GM18868 (cell line): ENCODE results near the gene KIF20B.
A peak's percentile ranks its signal among the peaks of the same experiment; 100 is the strongest.

ENCODE experiments used
- ATAC-seq: cut with Tn5 transposase; IDR thresholded peaks from one replicate; pipeline ENCODE4 v1.9.1; 2021; ENCODE audit warnings: mild to moderate bottlenecking, moderate library complexity; ENCODE audit not compliant: unreplicated experiment

The KIF20B gene

GRCh38 chr10:89701242-89702120 lies at the start of gene KIF20B:
KIF20B (plus strand) TSS chr10:89701590; CDS start chr10:89705295, 3,705 bp downstream.
- peak; percentile 97 for ATAC-seq

- ATAC-seq: peak; percentile 83
Observed at GRCh38 chr10:89651916-89652573, 49.3 kb upstream of the KIF20B start.

- ATAC-seq: no peak
Observed at GRCh38 chr10:89652806-89653370, 48.5 kb upstream of the KIF20B start.

GRCh38 chr10:89653410-89653869 lies 48.0 kb upstream of the KIF20B start:
- ATAC-seq: peak; percentile 42

- no peak for ATAC-seq
Observed at GRCh38 chr10:89655722-89656121, 45.7 kb upstream of the KIF20B start.

- ATAC-seq: no peak
Observed at GRCh38 chr10:89657302-89657701, 44.1 kb upstream of the KIF20B start.

- peak; percentile 62 for ATAC-seq
Observed at GRCh38 chr10:89659143-89660131, 42.0 kb upstream of the KIF20B start.

GRCh38 chr10:89662596-89662995 lies 38.8 kb upstream of the KIF20B start:
- no peak for ATAC-seq

- no peak for ATAC-seq
Observed at GRCh38 chr10:89663144-89663543, 38.2 kb upstream of the KIF20B start.

- no peak for ATAC-seq
Observed at GRCh38 chr10:89664203-89664602, 37.2 kb upstream of the KIF20B start.

GRCh38 chr10:89665302-89665701 lies 36.1 kb upstream of the KIF20B start:
- ATAC-seq: no peak

- no peak for ATAC-seq
Observed at GRCh38 chr10:89666138-89666537, 35.3 kb upstream of the KIF20B start.

- no peak for ATAC-seq
Observed at GRCh38 chr10:89668386-89669071, 32.9 kb upstream of the KIF20B start.

- ATAC-seq: no peak
Observed at GRCh38 chr10:89669985-89670384, 31.4 kb upstream of the KIF20B start.

- ATAC-seq: no peak
Observed at GRCh38 chr10:89670926-89671325, 30.5 kb upstream of the KIF20B start.

- ATAC-seq: no peak
Observed at GRCh38 chr10:89677341-89677740, 24.0 kb upstream of the KIF20B start.

- peak; percentile 52 for ATAC-seq
Observed at GRCh38 chr10:89679986-89680385, 21.4 kb upstream of the KIF20B start.

GRCh38 chr10:89683883-89684282 lies 17.5 kb upstream of the KIF20B start:
- ATAC-seq: no peak

GRCh38 chr10:89684604-89685003 lies 16.8 kb upstream of the KIF20B start:
- no peak for ATAC-seq

GRCh38 chr10:89685936-89686335 lies 15.5 kb upstream of the KIF20B start:
- no peak for ATAC-seq
